Mucosa of descending colon (tissue), 3 donors: Measurements from ENCODE around the gene GPR32. TPM values are rescaled to one million over a fixed set of nuclear protein-coding genes. Genes with fewer than 3 reads are reported as not detected.

ENCODE experiments used
- ATAC-seq: fragments of 200-7000 bp; cut with Tn5 transposase; one replicate; pipeline ENCODE4 v1.9.1; 2020; ENCODE audit warnings: mild to moderate bottlenecking, moderate library complexity
- DNase-seq, 3 donors: peaks; one replicate each; pipeline ENCODE4 v3.0.0-alpha.2; 2020
- H3K36me3 ChIP-seq: fragments of 200-600 bp; one replicate; pipeline ENCODE4 v1.8.0; 2021; ENCODE audit warnings: low read depth, mild to moderate bottlenecking
- H3K4me1 ChIP-seq: fragments of 200-600 bp; one replicate; pipeline ENCODE4 v1.8.0; 2021; ENCODE audit warnings: low read depth, mild to moderate bottlenecking
- H3K4me3 ChIP-seq: fragments of 200-600 bp; one replicate; pipeline ENCODE4 v1.8.0; 2021; ENCODE audit warnings: mild to moderate bottlenecking
- H3K9me3 ChIP-seq: fragments of 200-600 bp; one replicate; pipeline ENCODE4 v1.8.0; 2021; ENCODE audit warnings: mild to moderate bottlenecking
- intact Hi-C, 2 donors: fragments of 100-400 bp; cut with DNase I in 1 of 2; cut with micrococcal nuclease in 1 of 2; formaldehyde crosslinking; loops; one replicate each; pipeline versions ENCODE4 v1.11.0 to v1.11.1; 2022; cut with DNase I, micrococcal nuclease
- total RNA-seq, 3 donors: library from RNA; stranded (reverse); fragmentation: NEBNext Ultra II Directional in 2 of 3; extraction: Animal tissue kit (Norgen Biotek cat#: 25700) in 2 of 3; gene quantifications; one replicate each; pipeline versions ENCODE4 v1.2.1 to v1.2.4, GENCODE V29; 2021 to 2023
- TF ChIP-seq, protein P1 (sequence below): fragments of 200-600 bp; IDR thresholded peaks from one replicate; pipeline ENCODE4 v1.8.0; 2022; ENCODE audit warnings: antibody characterized with exemption, mild to moderate bottlenecking
- donor health status: DM: no; HTN: no; CAD: no; lungs with moderate emphysema.
- donor health status: DM: no; HTN: no; CAD: no.
- donor health status: DM: no; HTN: yes; CAD: no.

The GPR32 gene
- total RNA-seq, 3 donors from 2014 or later = not detected

DNA sequence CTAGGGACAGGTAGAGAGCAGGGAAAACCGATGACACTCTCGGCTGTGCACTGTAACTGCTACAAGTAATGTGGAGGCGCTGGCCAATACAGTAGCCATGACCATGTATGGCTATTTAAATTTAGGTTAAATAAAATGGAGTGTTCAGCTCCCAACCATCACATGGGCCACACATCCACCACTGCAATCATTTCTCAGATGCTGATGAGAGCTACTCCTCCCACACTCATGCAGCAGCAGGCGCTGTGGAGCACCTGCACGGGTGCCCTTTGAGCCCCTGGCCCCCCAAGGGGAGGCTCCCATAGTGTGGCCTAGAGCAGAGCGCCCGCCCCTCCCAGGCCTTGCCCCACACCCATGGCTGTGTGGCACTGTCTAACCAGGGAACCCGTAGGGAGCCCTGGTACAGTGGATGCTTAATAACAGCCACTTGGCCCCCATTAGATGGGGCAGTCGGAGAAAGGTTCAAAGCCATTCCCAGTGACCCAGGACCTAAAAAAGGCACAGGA lies 25.9 kb downstream of the GPR32 start:
- H3K4me1 ChIP-seq = no peaks in the 10 kb centered on the region
- TF ChIP-seq, protein P1, sequence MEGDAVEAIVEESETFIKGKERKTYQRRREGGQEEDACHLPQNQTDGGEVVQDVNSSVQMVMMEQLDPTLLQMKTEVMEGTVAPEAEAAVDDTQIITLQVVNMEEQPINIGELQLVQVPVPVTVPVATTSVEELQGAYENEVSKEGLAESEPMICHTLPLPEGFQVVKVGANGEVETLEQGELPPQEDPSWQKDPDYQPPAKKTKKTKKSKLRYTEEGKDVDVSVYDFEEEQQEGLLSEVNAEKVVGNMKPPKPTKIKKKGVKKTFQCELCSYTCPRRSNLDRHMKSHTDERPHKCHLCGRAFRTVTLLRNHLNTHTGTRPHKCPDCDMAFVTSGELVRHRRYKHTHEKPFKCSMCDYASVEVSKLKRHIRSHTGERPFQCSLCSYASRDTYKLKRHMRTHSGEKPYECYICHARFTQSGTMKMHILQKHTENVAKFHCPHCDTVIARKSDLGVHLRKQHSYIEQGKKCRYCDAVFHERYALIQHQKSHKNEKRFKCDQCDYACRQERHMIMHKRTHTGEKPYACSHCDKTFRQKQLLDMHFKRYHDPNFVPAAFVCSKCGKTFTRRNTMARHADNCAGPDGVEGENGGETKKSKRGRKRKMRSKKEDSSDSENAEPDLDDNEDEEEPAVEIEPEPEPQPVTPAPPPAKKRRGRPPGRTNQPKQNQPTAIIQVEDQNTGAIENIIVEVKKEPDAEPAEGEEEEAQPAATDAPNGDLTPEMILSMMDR = no peak
- intact Hi-C loops = no loop called here
- DNase-seq (no peak), ATAC-seq (no peak)
- no peaks in the 10 kb centered on the region for H3K36me3 ChIP-seq
- H3K4me3 ChIP-seq = no peak overlapping the region
- H3K9me3 ChIP-seq = no peaks in the 10 kb centered on the region

DNA sequence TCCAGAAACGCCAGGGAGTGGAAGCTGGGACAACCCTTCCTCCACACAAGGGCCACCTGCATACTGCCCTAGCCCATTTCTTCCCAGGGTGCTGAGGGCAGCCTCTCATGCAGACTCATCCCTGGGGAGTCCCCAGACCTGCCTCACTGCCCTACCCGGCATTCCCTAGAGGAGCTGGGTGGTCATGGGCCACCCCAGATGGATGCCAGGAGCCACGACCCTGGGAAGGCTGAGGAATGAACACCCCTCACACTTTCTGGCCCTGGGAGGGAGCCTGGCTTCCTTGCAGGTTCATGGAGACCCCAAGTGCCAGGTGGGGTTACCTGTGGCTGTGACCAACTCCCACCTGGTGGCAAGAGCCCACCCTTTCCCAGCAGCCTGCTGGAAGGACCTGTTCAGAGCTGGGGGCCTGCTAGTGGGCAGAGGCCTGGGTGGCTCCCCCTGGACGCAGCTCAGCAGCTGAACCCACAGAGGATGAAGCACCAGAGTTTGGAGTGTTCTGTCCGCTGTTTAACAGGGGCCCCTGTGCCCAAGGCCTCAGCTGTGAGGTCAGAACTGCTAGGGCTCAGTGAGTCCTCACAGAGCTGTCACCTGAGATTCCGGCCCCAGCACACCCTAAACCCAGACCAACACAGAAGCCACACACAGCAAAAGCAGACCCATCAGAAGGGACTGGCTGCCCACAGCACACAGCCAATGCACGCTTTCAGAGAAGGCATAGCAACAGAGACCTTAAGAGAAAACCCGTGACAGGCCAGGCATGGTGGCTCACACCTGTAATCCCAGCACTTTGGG lies 26.6 kb downstream of the GPR32 start:
- TF ChIP-seq, protein P1 = no peak
- no peaks in the 10 kb centered on the region for H3K36me3 ChIP-seq
- intact Hi-C loops = no loop called here

DNA sequence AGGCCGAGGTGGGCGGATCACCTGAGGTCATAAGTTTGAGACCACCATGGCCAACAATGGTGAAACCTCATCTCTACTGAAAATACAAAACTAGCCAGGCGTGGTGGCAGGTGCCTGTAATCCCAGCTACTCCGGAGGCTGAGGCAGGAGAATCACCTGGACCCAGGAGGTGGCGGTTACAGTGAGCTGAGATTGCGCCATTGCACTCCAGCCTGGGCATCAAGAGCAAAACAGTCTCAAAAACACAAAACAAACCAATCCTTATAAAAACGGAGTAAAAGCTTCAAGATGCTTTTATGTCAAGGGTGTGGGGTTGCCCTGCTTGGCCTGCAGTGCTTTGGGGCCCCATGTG lies 27.1 kb downstream of the GPR32 start:
- Histone ChIP-seq H3K4me1 (peaks cover 2% of the 10 kb centered on the region), H3K4me3 (no peak overlapping the region), H3K36me3 (no peaks in the 10 kb centered on the region), H3K9me3 (no peaks in the 10 kb centered on the region)
- TF ChIP-seq, protein P1 = no peak
- intact Hi-C loops = no loop called here
- ATAC-seq = no peak
- no peak for DNase-seq

More for the DNA sequence above, 26.6 kb downstream of the GPR32 start:
- no peaks in the 10 kb centered on the region for H3K4me1 ChIP-seq
- no peak for DNase-seq
- no peaks in the 10 kb centered on the region for H3K9me3 ChIP-seq
- ATAC-seq = no peak
- no peak overlapping the region for H3K4me3 ChIP-seq

DNA sequence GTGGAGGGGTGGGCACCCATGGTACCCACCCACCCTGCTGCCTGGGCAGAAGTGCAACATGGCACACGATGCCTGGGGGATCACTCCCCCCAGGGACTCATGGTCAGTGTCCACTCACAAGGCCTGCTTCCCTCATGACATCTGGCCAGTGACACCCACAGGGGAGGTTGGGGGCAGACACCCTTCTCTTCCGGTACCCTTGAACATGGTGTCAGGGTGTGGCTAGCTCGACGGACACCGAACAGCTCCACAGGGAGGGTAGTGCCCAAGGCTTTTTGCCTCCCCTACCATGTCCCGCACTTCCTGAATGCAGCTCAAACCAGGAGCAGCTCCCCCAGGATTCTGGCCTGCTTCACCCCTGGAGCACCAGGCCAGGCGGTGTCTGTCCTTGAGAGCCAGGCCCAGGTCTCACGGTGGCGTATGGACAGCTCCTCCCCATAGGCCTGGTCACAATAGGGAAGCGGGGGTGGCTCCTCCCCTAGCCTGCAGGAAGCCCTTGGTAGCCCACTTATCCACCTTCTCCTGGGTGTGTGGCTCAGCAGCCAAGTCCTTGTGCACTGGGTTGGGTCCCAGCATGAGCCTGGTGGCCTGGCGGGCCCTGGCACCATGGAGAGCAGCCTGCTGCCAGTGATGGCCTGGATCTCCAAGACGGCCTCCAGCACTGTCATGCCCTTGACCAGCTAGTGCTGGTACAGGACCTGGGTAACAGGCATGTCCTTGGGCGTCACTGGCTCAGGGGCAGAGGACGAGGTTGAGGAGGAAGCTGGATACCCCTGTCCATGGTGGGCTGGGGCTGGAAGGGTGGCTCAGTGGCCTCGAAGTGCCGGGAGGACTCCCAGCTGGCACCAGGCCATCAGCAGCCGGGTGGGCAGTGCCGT lies 27.8 kb downstream of the GPR32 start:
- DNase-seq (no peak), ATAC-seq (no peak)
- no peaks in the 10 kb centered on the region for H3K9me3 ChIP-seq
- intact Hi-C loops = no loop called here
- TF ChIP-seq, protein P1 = no peak
- H3K4me3 ChIP-seq = no peak overlapping the region
- no peaks in the 10 kb centered on the region for H3K36me3 ChIP-seq
- H3K4me1 ChIP-seq = peaks cover 6% of the 10 kb centered on the region

DNA sequence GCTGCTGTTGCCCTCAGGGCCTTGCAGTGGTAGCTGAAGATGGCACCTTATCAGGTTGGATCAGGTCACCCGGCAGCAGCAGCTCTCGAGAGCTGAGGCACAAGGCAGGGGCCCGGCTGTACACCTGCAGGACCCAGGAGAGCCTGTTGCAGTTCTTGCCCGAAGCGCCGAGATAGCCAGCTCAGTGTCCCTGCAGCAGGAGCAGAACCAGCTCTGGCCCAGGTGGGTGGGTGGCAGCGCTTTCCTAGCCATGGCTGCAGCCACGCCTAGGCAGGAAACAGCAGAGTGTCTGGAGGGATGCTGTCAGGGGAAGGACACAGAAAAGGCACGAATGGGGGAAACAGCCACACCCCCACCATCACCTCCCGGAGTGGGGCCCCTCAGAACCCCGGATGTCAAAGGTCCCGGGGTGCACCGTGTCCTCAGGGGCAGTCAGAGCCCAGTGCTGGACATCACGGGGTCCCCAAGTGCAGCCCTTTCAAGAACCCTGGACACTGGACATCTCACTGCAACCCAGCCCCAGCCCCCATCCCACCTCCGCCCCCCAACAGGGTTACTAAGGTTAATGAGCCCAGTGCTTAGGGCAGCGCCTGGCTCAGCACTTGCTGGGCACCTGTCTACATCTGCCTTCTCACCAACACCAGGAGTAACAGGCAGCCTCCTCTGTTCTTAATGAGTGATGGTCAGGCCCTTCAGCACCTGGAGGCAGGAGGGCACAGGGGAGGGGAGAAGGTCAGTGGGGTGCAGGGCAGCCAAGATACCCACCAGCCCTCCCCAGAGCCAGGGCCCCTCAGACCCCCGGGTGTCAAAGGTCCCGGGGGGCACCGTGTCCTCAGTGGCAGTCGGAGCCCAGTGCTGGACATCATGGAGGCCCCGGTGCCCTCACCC lies 28.6 kb downstream of the GPR32 start:
- intact Hi-C loops = no loop called here
- H3K4me1 ChIP-seq = peaks cover 14% of the 10 kb centered on the region
- DNase-seq (no peak), ATAC-seq (no peak)
- H3K4me3 ChIP-seq = no peak overlapping the region
- H3K9me3 ChIP-seq = no peaks in the 10 kb centered on the region
- TF ChIP-seq, protein P1 = no peak
- no peaks in the 10 kb centered on the region for H3K36me3 ChIP-seq
